Measurements from ENCODE around the gene COL23A1.
"Not testable (repeated sequence)": the region's sequence is repeated elsewhere in the genome, so short reads cannot be mapped to it uniquely, and the experiment has no call there.

Gene COL23A1

GRCh38 chr5:178272591-178272990 is 317.6 kb downstream of the COL23A1 start:
- FAIRE-seq (no peak), DNase-seq (ENCODE audit: extremely low spot score, insufficient read length, low read depth) (no peak)

GRCh38 chr5:178271726-178272479 is 318.3 kb downstream of the COL23A1 start:
- no peak for DNase-seq (ENCODE audit: extremely low spot score, insufficient read length, low read depth)
- no peak for FAIRE-seq

- FAIRE-seq: no peak
- DNase-seq (ENCODE audit: extremely low spot score, insufficient read length, low read depth): no peak
Measured at GRCh38 chr5:178271231-178271630, 319.0 kb downstream of the COL23A1 start.

- FAIRE-seq (no peak), DNase-seq (ENCODE audit: extremely low spot score, insufficient read length, low read depth) (no peak)
Measured at GRCh38 chr5:178269499-178269898, 320.7 kb downstream of the COL23A1 start.

- no peak for FAIRE-seq
- no peak for DNase-seq (ENCODE audit: extremely low spot score, insufficient read length, low read depth)
Measured at GRCh38 chr5:178267876-178268275, 322.3 kb downstream of the COL23A1 start.

GRCh38 chr5:178267245-178267644 is 322.9 kb downstream of the COL23A1 start:
- no peak for DNase-seq (ENCODE audit: extremely low spot score, insufficient read length, low read depth)
- FAIRE-seq: no peak

GRCh38 chr5:178266581-178266980 is 323.6 kb downstream of the COL23A1 start:
- DNase-seq (ENCODE audit: extremely low spot score, insufficient read length, low read depth) (no peak), FAIRE-seq (no peak)

- DNase-seq (ENCODE audit: extremely low spot score, insufficient read length, low read depth) (no peak), FAIRE-seq (no peak)
Measured at GRCh38 chr5:178265746-178266145, 324.4 kb downstream of the COL23A1 start.

- FAIRE-seq: no peak
- DNase-seq (ENCODE audit: extremely low spot score, insufficient read length, low read depth): no peak
Measured at GRCh38 chr5:178264044-178264443, 326.1 kb downstream of the COL23A1 start.

GRCh38 chr5:178261666-178262600 is 328.3 kb downstream of the COL23A1 start:
- DNase-seq (ENCODE audit: extremely low spot score, insufficient read length, low read depth) (no peak), FAIRE-seq (no peak)

GRCh38 chr5:178259623-178260536 is 330.3 kb downstream of the COL23A1 start:
- no peak for FAIRE-seq
- no peak for DNase-seq (ENCODE audit: extremely low spot score, insufficient read length, low read depth)

GRCh38 chr5:178257650-178258049 is 332.5 kb downstream of the COL23A1 start:
- no peak for DNase-seq (ENCODE audit: extremely low spot score, insufficient read length, low read depth)
- no peak for FAIRE-seq

- FAIRE-seq: no peak
- no peak for DNase-seq (ENCODE audit: extremely low spot score, insufficient read length, low read depth)
Measured at GRCh38 chr5:178256746-178257145, 333.4 kb downstream of the COL23A1 start.

- not testable (repeated sequence) for DNase-seq (ENCODE audit: extremely low spot score, insufficient read length, low read depth); FAIRE-seq
Measured at GRCh38 chr5:178253632-178254031, 336.6 kb downstream of the COL23A1 start.

- no peak for DNase-seq (ENCODE audit: extremely low spot score, insufficient read length, low read depth)
Measured at GRCh38 chr5:178252258-178252657, 337.9 kb downstream of the COL23A1 start.

GRCh38 chr5:178250263-178250662 is 339.9 kb downstream of the COL23A1 start:
- no peak for DNase-seq (ENCODE audit: extremely low spot score, insufficient read length, low read depth)
- FAIRE-seq: no peak

More at GRCh38 chr5:178252258-178252657, 337.9 kb downstream of the COL23A1 start:
- no peak for FAIRE-seq

- no peak for FAIRE-seq
- no peak for DNase-seq (ENCODE audit: extremely low spot score, insufficient read length, low read depth)
Measured at GRCh38 chr5:178249191-178249989, 340.8 kb downstream of the COL23A1 start.

- FAIRE-seq (no peak), DNase-seq (ENCODE audit: extremely low spot score, insufficient read length, low read depth) (no peak)
Measured at GRCh38 chr5:178248750-178249149, 341.4 kb downstream of the COL23A1 start.

Data from GM18507 (cell line).